Kidney epithelial cell (primary cell): ENCODE measurements around the gene GMEB2. TPM values are rescaled to one million over a fixed set of nuclear protein-coding genes. Genes with fewer than 3 reads are reported as not detected.
"Not testable (repeated sequence)": the region's sequence is repeated elsewhere in the genome, so short reads cannot be mapped to it uniquely, and the experiment has no call there.

Experiments used
- DNase-seq: peaks from one replicate; pipeline ENCODE4 v3.0.0-alpha.2; 2010; ENCODE audit warnings: low read depth
- H3K27me3 ChIP-seq: 2 replicates; pipeline ENCODE4 v1.6.0; 2011; ENCODE audit warnings: low read length; ENCODE audit not compliant: control insufficient read depth, insufficient read depth
- H3K36me3 ChIP-seq: 2 replicates; pipeline ENCODE4 v1.5.1; 2011; ENCODE audit warnings: low read length; ENCODE audit not compliant: control insufficient read depth, insufficient read depth
- H3K4me3 ChIP-seq: 2 replicates; pipeline ENCODE4 v1.5.1; 2011; ENCODE audit warnings: low read depth, mild to moderate bottlenecking, control low read depth, low read length
- total RNA-seq: library from RNA; depleted of rRNA; stranded (reverse); fragments of >200 nt; gene quantifications from 2 replicates; pipeline ENCODE4 v1.2.3, GENCODE V29; 2015
- TF ChIP-seq, protein P1 (sequence below): IDR thresholded peaks from 2 replicates; pipeline ENCODE4 v1.5.1; 2011; ENCODE audit warnings: mild to moderate bottlenecking, moderate library complexity, low read length, control low read depth, inconsistent platforms; ENCODE audit not compliant: insufficient read depth, poor library complexity, severe bottlenecking

Gene GMEB2
- total RNA-seq, 1 donor from 2014 or later: 17.7 TPM

DNA sequence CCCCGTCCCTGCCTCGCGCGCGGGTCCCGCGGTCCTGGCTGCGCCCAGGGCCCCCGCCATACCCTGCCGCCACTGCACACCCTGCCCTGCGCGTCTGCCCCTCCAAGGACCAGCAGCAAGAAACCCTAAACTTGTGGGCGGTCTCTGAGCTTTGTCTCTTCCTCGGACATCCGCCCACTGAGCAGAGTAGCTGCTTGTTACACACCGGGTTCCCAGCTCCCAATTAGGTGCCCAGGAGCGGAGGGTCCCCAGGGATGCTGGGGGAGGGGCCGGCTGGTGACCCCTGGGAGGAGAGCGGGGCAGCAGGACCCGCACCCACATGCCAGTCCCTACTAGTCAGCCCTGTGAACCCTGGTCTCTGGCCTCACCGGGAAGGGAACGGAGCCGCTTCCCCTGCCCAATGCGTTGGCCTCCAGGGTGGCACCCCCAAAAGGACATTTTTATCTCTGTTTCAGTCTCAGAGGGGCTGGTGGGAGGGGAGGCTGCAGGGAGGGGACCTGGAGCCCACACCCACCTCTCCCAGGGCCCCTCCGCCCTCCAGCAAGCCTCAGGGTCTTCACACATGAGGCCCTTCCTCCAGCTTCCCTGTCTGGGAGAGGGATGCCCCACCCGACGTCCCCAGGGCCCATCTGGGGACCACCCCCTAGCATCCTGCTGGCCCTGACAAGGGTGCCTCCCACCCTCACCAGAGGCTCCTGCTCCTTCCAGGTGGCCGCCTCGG, 15.8 kb upstream of the GMEB2 start:
- H3K27me3 ChIP-seq: no peaks in the 10 kb centered on the region
- peak overlapping the region; percentile 36 for H3K4me3 ChIP-seq
- no peak for DNase-seq
- no peaks in the 10 kb centered on the region for H3K36me3 ChIP-seq
- TF ChIP-seq, protein P1, sequence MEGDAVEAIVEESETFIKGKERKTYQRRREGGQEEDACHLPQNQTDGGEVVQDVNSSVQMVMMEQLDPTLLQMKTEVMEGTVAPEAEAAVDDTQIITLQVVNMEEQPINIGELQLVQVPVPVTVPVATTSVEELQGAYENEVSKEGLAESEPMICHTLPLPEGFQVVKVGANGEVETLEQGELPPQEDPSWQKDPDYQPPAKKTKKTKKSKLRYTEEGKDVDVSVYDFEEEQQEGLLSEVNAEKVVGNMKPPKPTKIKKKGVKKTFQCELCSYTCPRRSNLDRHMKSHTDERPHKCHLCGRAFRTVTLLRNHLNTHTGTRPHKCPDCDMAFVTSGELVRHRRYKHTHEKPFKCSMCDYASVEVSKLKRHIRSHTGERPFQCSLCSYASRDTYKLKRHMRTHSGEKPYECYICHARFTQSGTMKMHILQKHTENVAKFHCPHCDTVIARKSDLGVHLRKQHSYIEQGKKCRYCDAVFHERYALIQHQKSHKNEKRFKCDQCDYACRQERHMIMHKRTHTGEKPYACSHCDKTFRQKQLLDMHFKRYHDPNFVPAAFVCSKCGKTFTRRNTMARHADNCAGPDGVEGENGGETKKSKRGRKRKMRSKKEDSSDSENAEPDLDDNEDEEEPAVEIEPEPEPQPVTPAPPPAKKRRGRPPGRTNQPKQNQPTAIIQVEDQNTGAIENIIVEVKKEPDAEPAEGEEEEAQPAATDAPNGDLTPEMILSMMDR: no peak

DNA sequence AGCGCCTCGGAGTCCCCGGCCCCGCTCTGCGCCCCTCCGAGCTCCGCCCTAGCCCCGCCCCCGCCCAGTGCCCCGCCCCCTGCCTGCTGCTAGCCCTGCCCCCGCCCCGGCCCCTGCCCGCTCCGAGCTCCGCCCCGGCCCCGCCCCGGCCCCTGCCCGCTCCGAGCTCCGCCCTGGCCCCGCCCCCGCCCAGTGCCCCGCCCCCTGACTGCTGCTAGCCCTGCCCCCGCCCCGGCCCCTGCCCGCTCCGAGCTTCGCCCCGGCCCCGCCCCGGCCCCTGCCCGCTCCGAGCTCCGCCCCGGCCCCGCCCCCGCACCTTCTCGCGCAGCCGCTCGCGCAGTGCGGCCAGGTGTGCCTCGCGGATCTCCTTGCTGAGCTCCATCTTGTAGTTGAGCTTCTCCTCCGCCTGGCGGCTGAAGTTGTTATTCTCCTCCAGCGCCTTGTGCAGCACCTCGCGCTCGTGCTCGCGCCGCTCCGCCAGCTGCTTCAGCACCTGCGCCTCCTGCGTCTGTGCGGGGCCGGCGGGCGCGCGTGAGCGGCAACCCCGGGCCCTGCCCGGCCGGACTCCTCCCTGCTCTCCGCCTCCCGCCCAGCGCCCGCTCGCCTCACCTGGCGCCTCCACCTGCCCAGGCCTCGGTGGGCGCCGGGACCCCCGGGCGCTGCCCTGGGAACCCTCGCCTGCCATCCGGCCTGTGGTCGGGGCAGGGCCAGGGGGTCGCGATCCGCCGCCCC, 15.1 kb upstream of the GMEB2 start:
- Histone ChIP-seq H3K27me3 (no peaks in the 10 kb centered on the region), H3K4me3 (peak overlapping the region; percentile 36), H3K36me3 (no peaks in the 10 kb centered on the region)
- no peak for DNase-seq
- TF ChIP-seq, protein P1: peak; percentile 37

DNA sequence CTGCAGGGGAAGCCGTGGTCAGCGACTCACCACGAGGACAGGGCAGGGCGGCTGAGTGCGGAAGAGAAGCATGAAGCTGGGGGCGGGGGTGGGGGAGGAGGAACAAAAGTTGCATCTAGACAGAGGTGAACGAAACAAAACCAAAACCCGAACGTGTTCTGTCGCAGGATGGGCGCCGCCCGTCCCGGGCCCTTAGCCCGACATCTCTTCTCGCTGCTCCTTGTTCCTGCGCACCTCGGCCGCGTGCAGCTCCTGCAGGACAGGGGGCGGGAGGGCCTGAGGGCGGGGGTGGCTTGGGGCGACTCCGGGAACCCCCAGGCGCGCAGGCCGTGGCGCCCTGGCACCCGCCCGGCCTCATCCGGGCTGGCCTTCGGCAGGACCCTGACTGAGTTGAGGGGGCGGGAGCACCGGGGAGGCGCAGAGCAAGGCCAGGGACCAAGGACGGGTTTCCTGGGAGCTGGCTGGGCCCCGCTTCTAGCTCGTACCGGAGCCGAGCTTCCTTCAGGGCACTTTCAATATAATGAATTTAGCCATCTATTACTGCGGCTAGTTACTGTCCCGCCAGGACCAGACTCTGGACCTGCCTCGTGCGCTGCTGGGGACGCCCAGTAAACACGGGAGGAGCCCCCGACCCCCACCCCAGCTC, 14.4 kb upstream of the GMEB2 start:
- H3K27me3 ChIP-seq: no peaks in the 10 kb centered on the region
- no peak for DNase-seq
- TF ChIP-seq, protein P1: no peak
- H3K36me3 ChIP-seq: no peaks in the 10 kb centered on the region
- peak overlapping the region; percentile 35 for H3K4me3 ChIP-seq

DNA sequence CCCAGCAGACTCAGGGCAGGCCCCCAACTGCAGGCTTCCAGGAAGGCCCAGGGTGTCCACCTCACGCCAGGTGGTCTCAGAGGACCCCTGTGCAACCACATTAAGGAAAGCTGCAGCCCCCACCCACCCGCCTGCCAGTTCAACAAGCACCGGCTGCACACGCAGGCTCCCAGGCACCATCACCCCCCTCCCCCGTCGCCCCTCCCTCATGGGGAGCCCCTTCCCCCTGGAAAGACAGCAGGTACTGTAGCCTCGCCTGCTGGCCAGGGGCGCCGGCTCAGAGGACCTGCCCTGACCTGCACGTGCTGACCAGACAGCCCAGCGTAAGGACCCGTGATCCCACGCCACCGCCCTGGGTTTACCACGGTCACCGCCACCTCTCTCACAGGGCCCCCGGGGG, 13.8 kb upstream of the GMEB2 start:
- not testable (repeated sequence) for H3K36me3 ChIP-seq, DNase-seq, H3K27me3 ChIP-seq, H3K4me3 ChIP-seq

DNA sequence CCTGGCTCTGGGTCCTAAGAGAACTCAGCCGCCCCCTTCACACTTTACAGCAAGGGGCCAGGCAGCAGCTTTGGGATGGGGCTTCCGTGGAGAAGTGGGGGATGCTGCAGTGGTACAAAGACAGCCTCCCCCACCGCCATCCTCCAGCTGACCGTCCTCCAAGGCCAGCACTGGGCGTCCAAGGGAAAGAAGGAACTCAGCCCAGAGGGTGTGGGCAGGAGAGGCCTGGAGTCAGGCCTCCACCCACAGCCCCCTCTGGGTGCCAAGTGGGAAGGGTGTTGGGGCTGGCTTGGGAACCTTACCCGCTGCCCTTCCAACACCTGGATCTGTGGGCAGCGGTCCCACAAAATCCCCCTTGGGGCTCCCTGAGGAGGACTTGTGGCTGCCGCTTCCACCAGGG, 13.2 kb upstream of the GMEB2 start:
- Histone ChIP-seq H3K27me3 (no peaks in the 10 kb centered on the region), H3K4me3 (no peak overlapping the region), H3K36me3 (no peaks in the 10 kb centered on the region)
- TF ChIP-seq, protein P1: no peak
- DNase-seq: no peak
